SK-N-SH (cell line): ENCODE data around the gene GPR17. TPM values are rescaled to one million over a fixed set of nuclear protein-coding genes. Genes with fewer than 3 reads are reported as not detected.

Experiments used
- CTCF ChIA-PET: fragments of 300-600, 350-600 bp; formaldehyde crosslinking; extraction: SDS; loops from one replicate; lab custom pipeline; 2021; lab: Yijun Ruan, JAX
- POLR2A ChIA-PET: fragments of 350-600 bp; sonication (Branson Sonifier 250); formaldehyde crosslinking; extraction: SDS; loops from one replicate; lab custom pipeline; 2020; ENCODE audit warnings: antibody characterized with exemption, inconsistent platforms; lab: Yijun Ruan, JAX
- DNase-seq: peaks from one replicate; pipeline ENCODE4 v3.0.0; 2012
- H2AFZ ChIP-seq: fragments of 200-600 bp; sonication (generic); 2 replicates; pipeline ENCODE4 v1.8.1; 2016; ENCODE audit warnings: antibody characterized with exemption, mild to moderate bottlenecking, low read depth
- H3F3A ChIP-seq: fragments of 200-600 bp; sonication (generic); replicated peaks from 2 replicates; pipeline ENCODE3; 2016; ENCODE audit warnings: antibody characterized with exemption, mild to moderate bottlenecking; ENCODE audit not compliant: insufficient read depth
- H3K27ac ChIP-seq, 2 experiments: fragments of 200-500 bp in 1 of 2; fragments of 200-600 bp in 1 of 2; sonication (Bioruptor generic) in 1 of 2; sonication (generic), shearing (Covaris generic) in 1 of 2; 2 replicates each; pipeline versions ENCODE4 v1.5.1 to v1.6.1; 2014 to 2016; ENCODE audit warnings: low read depth in 2 of 2, inconsistent platforms in 1 of 2, low read length in 1 of 2, mild to moderate bottlenecking in 1 of 2, mixed read lengths in 1 of 2
- H3K27me3 ChIP-seq: fragments of 200-600 bp; sonication (generic), shearing (Covaris generic); 2 replicates; pipeline ENCODE4 v1.6.1; 2016; ENCODE audit warnings: mixed run types; ENCODE audit not compliant: insufficient read depth
- H3K36me3 ChIP-seq, 2 experiments: fragments of 200-500 bp in 1 of 2; fragments of 200-600 bp in 1 of 2; sonication (Bioruptor generic) in 1 of 2; sonication (generic) in 1 of 2; replicated peaks in 1 of 2; 2 replicates each; pipeline versions ENCODE3 to v1.5.1; 2014 to 2016; ENCODE audit warnings: low read length in 1 of 2, mild to moderate bottlenecking in 1 of 2; ENCODE audit not compliant: insufficient read depth in 2 of 2, control insufficient read depth in 1 of 2
- H3K4me1 ChIP-seq, 2 experiments: fragments of 200-500 bp in 1 of 2; fragments of 200-600 bp in 1 of 2; sonication (Bioruptor generic) in 1 of 2; sonication (generic), shearing (Covaris generic) in 1 of 2; 2 replicates each; pipeline versions ENCODE4 v1.5.1 to v1.6.1; 2014 to 2016; ENCODE audit warnings: low read depth in 1 of 2, low read length in 1 of 2, mixed run types in 1 of 2; ENCODE audit not compliant: insufficient read depth in 2 of 2, control insufficient read depth in 1 of 2
- H3K4me2 ChIP-seq: fragments of 200-600 bp; sonication (generic), shearing (Covaris generic); 2 replicates; pipeline ENCODE4 v1.6.1; 2017; ENCODE audit warnings: mixed run types
- H3K4me3 ChIP-seq, 2 experiments: fragments of 200-500 bp in 1 of 2; fragments of 200-600 bp in 1 of 2; sonication (Bioruptor generic) in 1 of 2; sonication (generic), shearing (Covaris generic) in 1 of 2; 2 replicates each; pipeline versions ENCODE4 v1.5.1 to v1.8.1; 2014 to 2016; ENCODE audit warnings: low read depth in 2 of 2, inconsistent platforms in 1 of 2, low read length in 1 of 2, mild to moderate bottlenecking in 1 of 2, mixed read lengths in 1 of 2, moderate library complexity in 1 of 2
- H3K79me2 ChIP-seq: fragments of 200-600 bp; sonication (generic); 2 replicates; pipeline ENCODE4 v1.8.1; 2017; ENCODE audit warnings: mild to moderate bottlenecking; ENCODE audit not compliant: insufficient read depth
- H3K9ac ChIP-seq: fragments of 200-600 bp; sonication (generic); 2 replicates; pipeline ENCODE4 v1.6.1; 2017; ENCODE audit warnings: mixed run types
- H3K9me2 ChIP-seq: fragments of 200-600 bp; sonication (generic); 2 replicates; pipeline ENCODE4 v1.6.1; 2017; ENCODE audit warnings: mixed run types
- H3K9me3 ChIP-seq: fragments of 200-600 bp; sonication (generic); 2 replicates; pipeline ENCODE4 v1.6.1; 2017; ENCODE audit warnings: mixed run types, mild to moderate bottlenecking, moderate library complexity
- H4K20me1 ChIP-seq: fragments of 200-600 bp; sonication (generic); 2 replicates; pipeline ENCODE4 v1.6.1; 2017; ENCODE audit warnings: mild to moderate bottlenecking, mixed run types; ENCODE audit not compliant: insufficient read depth
- CHD2 ChIP-seq: fragments of 150-350 bp; IDR thresholded peaks from 2 replicates; pipeline ENCODE4 v1.6.1; 2018; ENCODE audit warnings: low read length; ENCODE audit not compliant: partially characterized antibody
- EP300 ChIP-seq, 2 experiments: IDR thresholded peaks; 2 replicates each; pipeline versions ENCODE4 v1.4.0 to v1.6.1; 2012; ENCODE audit warnings: borderline replicate concordance in 1 of 2, low read depth in 1 of 2, low read length in 1 of 2
- FOXM1 ChIP-seq: IDR thresholded peaks from 2 replicates; pipeline ENCODE4 v1.4.0; 2012; ENCODE audit warnings: low read depth, mild to moderate bottlenecking
- NFIC ChIP-seq: IDR thresholded peaks from 2 replicates; pipeline ENCODE4 v1.4.0; 2012; ENCODE audit warnings: borderline replicate concordance
- PBX3 ChIP-seq: IDR thresholded peaks from 2 replicates; pipeline ENCODE4; 2012
- RFX5 ChIP-seq: IDR thresholded peaks from 2 replicates; pipeline ENCODE4 v1.6.1; 2012; ENCODE audit warnings: mild to moderate bottlenecking, improper control_type of control experiment, low read length
- RXRA ChIP-seq: IDR thresholded peaks from 2 replicates; pipeline ENCODE4 v1.4.0; 2012; ENCODE audit warnings: low read depth, mild to moderate bottlenecking, borderline replicate concordance
- SMC3 ChIP-seq: IDR thresholded peaks from 2 replicates; pipeline ENCODE4 v1.6.1; 2012; ENCODE audit warnings: low read depth, low read length, improper control_type of control experiment
- TAF1 ChIP-seq: IDR thresholded peaks from 2 replicates; pipeline ENCODE4 v1.6.1; 2012; ENCODE audit warnings: low read depth, mild to moderate bottlenecking, low read length, moderate library complexity, borderline replicate concordance
- TEAD4 ChIP-seq: IDR thresholded peaks from 2 replicates; pipeline ENCODE4 v1.4.0; 2012; ENCODE audit warnings: mild to moderate bottlenecking, borderline replicate concordance; ENCODE audit not compliant: insufficient read depth
- USF1 ChIP-seq: IDR thresholded peaks from 2 replicates; pipeline ENCODE4 v1.4.0; 2012; ENCODE audit warnings: low read depth, borderline replicate concordance
- USF2 ChIP-seq: fragments of 150-350 bp; IDR thresholded peaks from 2 replicates; pipeline ENCODE4 v1.6.1; 2017; ENCODE audit warnings: antibody characterized with exemption, low read length, low read depth, borderline replicate concordance
- YY1 ChIP-seq: IDR thresholded peaks from 2 replicates; pipeline ENCODE4 v1.4.0; 2012; ENCODE audit warnings: low read depth, mild to moderate bottlenecking
- WGBS: methylation state at CpG from one replicate; pipeline ENCODE4 v1.1.6; 2017; ENCODE audit warnings: low lambda C conversion rate; 5-methylcytosine and 5-hydroxymethylcytosine counted together
- polyA plus RNA-seq, 3 experiments: library from polyadenylated mRNA; depleted of rRNA; stranded (reverse); fragments of >200 nt; gene quantifications; 2 replicates each; pipeline ENCODE4 v1.2.3, GENCODE V29; 2012

The GPR17 gene
- polyA plus RNA-seq, 1 of the 3 experiments (the other 2 are of a cell fraction), result 0.03 TPM

GRCh38 chr2:127652786-127653357, 6.9 kb downstream of the GPR17 start:
- 77% methylated on average over 25 of the region's 25 CpGs for WGBS
- POLR2A ChIA-PET, result interaction anchor here (0.9 to 1.4 kb wide), 3 partner anchors 10 to 126 kb away, joined by 6 read pairs; partner anchors contain the start of genes IWS1 and SFT2D3
- no peaks in the 10 kb centered on the region for H4K20me1 ChIP-seq

GRCh38 chr2:127653421-127654083, 7.6 kb downstream of the GPR17 start:
- Histone ChIP-seq H4K20me1 (no peaks in the 10 kb centered on the region), H3K9me2 (no peaks in the 10 kb centered on the region), H3K27ac (peak overlapping the region in 1 of 2 experiments; percentile 94; a peak in 1 of 4 replicates), H3F3A (no peaks in the 10 kb centered on the region), H3K79me2 (no peaks in the 10 kb centered on the region), H3K27me3 (no peaks in the 10 kb centered on the region), H3K4me1 (peaks cover 0 to 60% of the 10 kb centered on the region in 2 experiments; a peak in 1 of 4 replicates), H3K9ac (no peak overlapping the region), H3K4me2 (no peak overlapping the region), H3K9me3 (no peaks in the 10 kb centered on the region), H3K4me3 (no peak overlapping the region), H3K36me3 (no peaks in the 10 kb centered on the region), H2AFZ (no peak overlapping the region)
- CTCF ChIA-PET, result interaction anchor here (0.7 to 2.2 kb wide), 5 partner anchors 13 to 127 kb away, joined by 3 to 9 read pairs (median 5); partner anchors contain the start of genes IWS1 and LIMS2
- TF ChIP-seq NFIC (no peak), RXRA (no peak), TEAD4 (no peak), YY1 (no peak)
- WGBS, result 79% methylated on average over 16 of the region's 16 CpGs
- POLR2A ChIA-PET, result interaction anchor here (1.4 kb wide), 1 partner anchor 9 kb away, joined by 6 read pairs; no protein-coding TSS in a partner anchor
- DNase-seq, result no peak

More at GRCh38 chr2:127652786-127653357, 6.9 kb downstream of the GPR17 start:
- CTCF ChIA-PET, result interaction anchor here (0.7 to 2.2 kb wide), 9 partner anchors 9 to 126 kb away, joined by 3 to 9 read pairs (median 3); partner anchors contain the start of genes IWS1 and LIMS2
- Histone ChIP-seq H3K27ac (peak overlapping the region in 1 of 2 experiments; percentile 94; a peak in 2 of 4 replicates), H3K27me3 (no peaks in the 10 kb centered on the region), H3F3A (no peaks in the 10 kb centered on the region), H3K9ac (no peak overlapping the region), H3K4me1 (peaks cover 0 to 60% of the 10 kb centered on the region in 2 experiments; a peak in 1 of 4 replicates), H3K4me3 (no peak overlapping the region), H3K4me2 (no peak overlapping the region), H3K9me3 (no peaks in the 10 kb centered on the region), H3K79me2 (no peaks in the 10 kb centered on the region), H3K9me2 (no peaks in the 10 kb centered on the region), H2AFZ (no peak overlapping the region), H3K36me3 (no peaks in the 10 kb centered on the region)
- DNase-seq, result no peak
- no peak for TF ChIP-seq USF1
- no peak for TF ChIP-seq FOXM1
- TF ChIP-seq SMC3, result no peak
- no peak for TF ChIP-seq TEAD4
- no peak for TF ChIP-seq NFIC
- TF ChIP-seq EP300 (IDR thresholded peaks at IDR 0.05; ENCODE audit: borderline replicate concordance in 1 of 2, low read depth in 1 of 2, low read length in 1 of 2), result no peak
- no peak for TF ChIP-seq RFX5
- TF ChIP-seq USF2, result no peak
- no peak for TF ChIP-seq CHD2
- no peak for TF ChIP-seq TAF1
- TF ChIP-seq PBX3, result no peak
